Osteocyte (in vitro differentiated cells): ENCODE data around the gene IPCEF1. TPM values are rescaled to one million over a fixed set of nuclear protein-coding genes. Genes with fewer than 3 reads are reported as not detected.
"Not testable (repeated sequence)": the region's sequence is repeated elsewhere in the genome, so short reads cannot be mapped to it uniquely, and the experiment has no call there.

Experiments used
- DNase-seq: peaks from one replicate; pipeline ENCODE4 v3.0.0; 2021; ENCODE audit warnings: mixed read lengths; ENCODE audit not compliant: unreplicated experiment; ENCODE audit errors: extremely low spot score
- H3K27ac Mint-ChIP-seq: one replicate; pipeline ENCODE4 v1.8.0; 2021; ENCODE audit warnings: mild to moderate bottlenecking, mixed read lengths; ENCODE audit not compliant: unreplicated experiment
- H3K27me3 Mint-ChIP-seq: one replicate; pipeline ENCODE4 v1.8.0; 2021; ENCODE audit warnings: mixed read lengths; ENCODE audit not compliant: unreplicated experiment
- H3K36me3 Mint-ChIP-seq: one replicate; pipeline ENCODE4 v1.8.0; 2021; ENCODE audit warnings: mixed read lengths; ENCODE audit not compliant: unreplicated experiment
- H3K4me1 Mint-ChIP-seq: one replicate; pipeline ENCODE4 v1.8.0; 2021; ENCODE audit warnings: mixed read lengths; ENCODE audit not compliant: unreplicated experiment
- H3K4me3 Mint-ChIP-seq: one replicate; pipeline ENCODE4 v1.8.0; 2021; ENCODE audit warnings: mild to moderate bottlenecking, moderate library complexity, mixed read lengths; ENCODE audit not compliant: unreplicated experiment
- H3K9me3 Mint-ChIP-seq: one replicate; pipeline ENCODE4 v1.8.0; 2021; ENCODE audit warnings: mixed read lengths; ENCODE audit not compliant: unreplicated experiment
- total RNA-seq: library from RNA; stranded (reverse); gene quantifications from 2 replicates; pipeline ENCODE4 v1.2.1, GENCODE V29; 2021
- TF ChIP-seq, protein P1 (sequence below): fragments of 200-600 bp; sonication (generic); IDR thresholded peaks from 2 replicates; pipeline ENCODE4 v1.5.0; 2021; ENCODE audit warnings: antibody characterized with exemption, mild to moderate bottlenecking, moderate library complexity

Gene IPCEF1
- total RNA-seq, 1 donor from 2014 or later: 0.46 TPM

DNA sequence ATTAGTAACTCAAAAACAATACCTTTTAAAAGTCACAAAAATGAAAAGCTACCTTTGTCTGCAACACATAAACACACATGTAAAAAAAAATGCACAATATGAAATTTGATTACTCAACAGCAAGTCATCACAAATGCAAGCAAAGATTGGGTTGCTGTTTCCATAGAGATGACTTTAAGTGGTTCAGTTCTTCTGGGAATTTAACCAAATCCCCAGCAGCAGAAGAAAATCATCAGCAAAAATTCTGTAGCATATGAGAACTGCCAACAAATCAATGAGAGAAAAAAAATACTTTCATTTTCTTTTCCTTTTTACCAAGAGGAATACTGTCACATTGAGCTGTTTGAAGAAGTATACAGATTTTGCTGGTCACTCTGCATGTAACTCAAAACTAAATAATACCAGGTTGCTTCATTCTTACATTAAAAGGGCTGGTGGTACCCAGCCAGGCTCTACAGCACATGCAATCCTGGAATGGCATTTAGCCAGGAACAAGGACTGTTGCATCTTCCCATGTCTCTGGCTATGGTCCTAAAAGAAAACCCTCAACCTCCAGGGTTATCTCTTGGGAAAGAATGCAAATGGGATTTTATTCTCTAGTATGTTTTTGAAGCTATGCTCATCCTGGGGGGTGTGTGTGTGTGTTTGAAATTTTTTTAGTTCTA is 159.3 kb downstream of the IPCEF1 start:
- DNase-seq: no peak
- Mint-ChIP-seq H3K4me1 (peaks cover 12% of the 10 kb centered on the region), H3K9me3 (no peaks in the 10 kb centered on the region), H3K27me3 (no peaks in the 10 kb centered on the region), H3K27ac (peak overlapping the region; percentile 58), H3K4me3 (no peak overlapping the region), H3K36me3 (peaks cover 1% of the 10 kb centered on the region)
- TF ChIP-seq, protein P1, sequence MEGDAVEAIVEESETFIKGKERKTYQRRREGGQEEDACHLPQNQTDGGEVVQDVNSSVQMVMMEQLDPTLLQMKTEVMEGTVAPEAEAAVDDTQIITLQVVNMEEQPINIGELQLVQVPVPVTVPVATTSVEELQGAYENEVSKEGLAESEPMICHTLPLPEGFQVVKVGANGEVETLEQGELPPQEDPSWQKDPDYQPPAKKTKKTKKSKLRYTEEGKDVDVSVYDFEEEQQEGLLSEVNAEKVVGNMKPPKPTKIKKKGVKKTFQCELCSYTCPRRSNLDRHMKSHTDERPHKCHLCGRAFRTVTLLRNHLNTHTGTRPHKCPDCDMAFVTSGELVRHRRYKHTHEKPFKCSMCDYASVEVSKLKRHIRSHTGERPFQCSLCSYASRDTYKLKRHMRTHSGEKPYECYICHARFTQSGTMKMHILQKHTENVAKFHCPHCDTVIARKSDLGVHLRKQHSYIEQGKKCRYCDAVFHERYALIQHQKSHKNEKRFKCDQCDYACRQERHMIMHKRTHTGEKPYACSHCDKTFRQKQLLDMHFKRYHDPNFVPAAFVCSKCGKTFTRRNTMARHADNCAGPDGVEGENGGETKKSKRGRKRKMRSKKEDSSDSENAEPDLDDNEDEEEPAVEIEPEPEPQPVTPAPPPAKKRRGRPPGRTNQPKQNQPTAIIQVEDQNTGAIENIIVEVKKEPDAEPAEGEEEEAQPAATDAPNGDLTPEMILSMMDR: no peak

DNA sequence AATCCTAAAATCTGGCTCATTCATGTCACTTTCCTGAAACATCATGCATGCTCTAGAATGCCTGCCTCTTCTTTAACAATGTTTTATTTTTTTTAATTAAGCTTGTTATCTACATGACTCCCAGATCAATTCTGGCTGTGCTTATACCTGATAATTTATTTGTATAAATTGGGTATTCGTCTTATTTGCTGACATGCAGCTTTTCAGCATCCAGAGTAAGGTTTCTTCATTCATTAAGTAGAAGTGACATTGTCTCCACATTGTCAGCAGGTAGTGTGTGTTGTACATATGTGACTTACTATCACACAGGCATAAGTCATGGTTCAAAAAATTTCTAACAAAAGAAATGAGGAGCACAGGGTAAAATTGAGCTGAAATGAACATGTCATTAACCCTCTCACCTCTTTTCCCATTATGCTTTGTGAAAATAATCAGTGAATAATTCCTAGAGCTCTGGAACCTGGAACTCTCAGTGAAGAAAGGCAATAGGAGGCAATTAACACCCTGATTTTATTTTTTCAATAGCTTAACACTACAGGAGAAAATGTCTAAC is 160.2 kb downstream of the IPCEF1 start:
- Mint-ChIP-seq H3K9me3 (no peaks in the 10 kb centered on the region), H3K27me3 (no peaks in the 10 kb centered on the region), H3K27ac (no peak overlapping the region), H3K4me1 (peaks cover 12% of the 10 kb centered on the region), H3K36me3 (peaks cover 1% of the 10 kb centered on the region), H3K4me3 (no peak overlapping the region)
- no peak for DNase-seq
- TF ChIP-seq, protein P1: no peak

DNA sequence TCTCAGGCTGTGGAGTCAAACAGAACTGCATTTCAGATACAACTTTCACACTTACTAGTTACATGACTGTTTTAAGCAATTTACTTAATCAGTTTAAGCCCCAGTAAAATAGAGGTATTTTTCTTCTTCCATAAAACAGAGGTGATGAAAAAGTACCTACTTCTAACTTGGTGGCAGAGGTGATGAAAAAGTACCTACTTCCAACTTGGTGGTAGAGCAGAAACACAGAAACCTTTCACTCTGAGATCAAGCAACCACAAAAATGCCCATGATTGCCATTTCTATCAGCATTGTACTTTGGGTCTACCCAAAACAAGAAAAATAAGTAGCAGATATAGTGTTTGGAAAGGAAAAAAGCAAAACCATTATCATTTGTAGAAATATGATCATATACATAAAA is 168.9 kb downstream of the IPCEF1 start:
- no peak overlapping the region for H3K4me3 Mint-ChIP-seq
- H3K27me3 Mint-ChIP-seq: peaks cover 9% of the 10 kb centered on the region
- peaks cover 4% of the 10 kb centered on the region for H3K9me3 Mint-ChIP-seq
- TF ChIP-seq, protein P1: no peak
- peaks cover 2% of the 10 kb centered on the region for H3K4me1 Mint-ChIP-seq
- no peak for DNase-seq
- no peaks in the 10 kb centered on the region for H3K36me3 Mint-ChIP-seq
- no peak overlapping the region for H3K27ac Mint-ChIP-seq

DNA sequence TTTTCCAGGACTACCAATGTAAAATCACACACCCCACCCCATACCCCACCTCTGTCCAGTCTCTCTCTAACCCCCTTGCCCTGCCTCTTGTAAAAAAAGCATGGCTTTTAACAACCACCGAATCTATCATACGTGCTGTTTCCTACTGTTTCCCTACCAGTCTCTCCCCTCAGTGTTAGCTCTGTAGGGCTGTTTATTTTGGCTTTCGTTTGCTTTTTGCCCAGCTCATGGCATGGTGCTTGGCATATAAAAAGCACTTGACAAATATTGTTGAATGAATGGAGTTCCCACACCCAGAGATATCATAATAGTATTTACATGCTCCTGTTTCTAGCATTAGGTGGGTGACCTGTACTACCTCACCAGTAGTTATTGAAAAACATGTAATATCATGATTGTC is 169.4 kb downstream of the IPCEF1 start:
- H3K27ac Mint-ChIP-seq: no peak overlapping the region
- H3K27me3 Mint-ChIP-seq: peaks cover 11% of the 10 kb centered on the region
- TF ChIP-seq, protein P1: no peak
- DNase-seq: no peak
- peaks cover 2% of the 10 kb centered on the region for H3K4me1 Mint-ChIP-seq
- no peak overlapping the region for H3K4me3 Mint-ChIP-seq
- no peaks in the 10 kb centered on the region for H3K36me3 Mint-ChIP-seq
- peaks cover 4% of the 10 kb centered on the region for H3K9me3 Mint-ChIP-seq

DNA sequence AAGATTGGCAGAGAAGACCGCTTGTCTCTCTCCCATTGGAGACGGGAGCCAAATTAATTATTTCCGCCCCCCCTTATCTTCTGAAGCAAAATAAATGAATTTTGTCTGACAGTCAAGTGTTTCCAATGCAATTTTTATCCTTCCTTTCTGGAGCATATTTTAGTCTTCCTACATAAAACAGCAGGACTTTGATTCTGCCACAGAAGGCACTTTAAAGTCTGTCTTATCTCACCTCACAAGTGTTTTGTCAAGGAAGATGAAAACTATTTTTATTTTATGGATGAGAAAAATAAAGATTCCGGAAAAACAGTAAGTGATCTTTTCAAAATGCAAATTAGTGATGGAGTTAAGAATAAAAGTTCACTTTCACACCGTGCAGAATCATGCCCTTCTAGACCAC is 177.2 kb downstream of the IPCEF1 start:
- peaks cover 12% of the 10 kb centered on the region for H3K27me3 Mint-ChIP-seq
- DNase-seq: no peak
- no peaks in the 10 kb centered on the region for H3K4me1 Mint-ChIP-seq
- no peaks in the 10 kb centered on the region for H3K36me3 Mint-ChIP-seq
- TF ChIP-seq, protein P1: no peak
- H3K9me3 Mint-ChIP-seq: peaks cover 7% of the 10 kb centered on the region
- no peak overlapping the region for H3K27ac Mint-ChIP-seq
- no peak overlapping the region for H3K4me3 Mint-ChIP-seq

DNA sequence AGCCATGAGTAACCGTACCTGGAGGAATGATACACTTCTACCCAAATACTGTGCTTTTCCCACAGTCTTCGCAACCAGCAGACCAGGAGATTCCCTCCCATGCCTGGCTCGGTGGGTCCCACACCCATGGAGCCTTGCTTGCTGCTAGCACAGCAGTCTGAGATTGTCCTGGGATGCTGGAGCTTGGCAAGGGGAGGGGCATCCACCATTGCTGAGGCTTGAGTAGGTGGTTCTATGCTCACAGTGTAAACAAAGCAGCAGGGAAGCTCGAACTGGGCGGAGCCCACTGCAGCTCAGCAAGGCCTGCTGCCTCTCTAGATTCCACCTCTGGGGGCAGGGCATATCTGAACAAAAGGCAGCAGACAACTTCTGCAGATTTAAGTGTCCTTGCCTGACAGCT is 184.2 kb downstream of the IPCEF1 start:
- not testable (repeated sequence) for H3K36me3 Mint-ChIP-seq, H3K4me3 Mint-ChIP-seq, H3K4me1 Mint-ChIP-seq, DNase-seq, H3K27me3 Mint-ChIP-seq, H3K27ac Mint-ChIP-seq
- peaks cover 14% of the 10 kb centered on the region for H3K9me3 Mint-ChIP-seq
